Left renal pelvis (tissue), 4 donors: ENCODE data around the gene ESD. TPM values are rescaled to one million over a fixed set of nuclear protein-coding genes. Genes with fewer than 3 reads are reported as not detected.
A peak's percentile ranks its signal among the peaks of the same experiment; 100 is the strongest.
"Not testable (repeated sequence)": the region's sequence is repeated elsewhere in the genome, so short reads cannot be mapped to it uniquely, and the experiment has no call there.

ENCODE experiments used
- DNase-seq, 4 donors: peaks; one replicate each; pipeline ENCODE4 v3.0.0-alpha.2; 2013; ENCODE audit warnings: low read depth in 4 of 4, low spot score in 3 of 4
- polyA plus RNA-seq, 4 donors: library from polyadenylated mRNA; unstranded; fragments of 120-200 nt; gene quantifications; one replicate each; pipeline ENCODE4 v1.2.1, GENCODE V29; 2013; ENCODE audit not compliant: insufficient read length in 4 of 4

Gene ESD
- polyA plus RNA-seq, 4 donors: 193 to 273 (median 240) TPM

DNA sequence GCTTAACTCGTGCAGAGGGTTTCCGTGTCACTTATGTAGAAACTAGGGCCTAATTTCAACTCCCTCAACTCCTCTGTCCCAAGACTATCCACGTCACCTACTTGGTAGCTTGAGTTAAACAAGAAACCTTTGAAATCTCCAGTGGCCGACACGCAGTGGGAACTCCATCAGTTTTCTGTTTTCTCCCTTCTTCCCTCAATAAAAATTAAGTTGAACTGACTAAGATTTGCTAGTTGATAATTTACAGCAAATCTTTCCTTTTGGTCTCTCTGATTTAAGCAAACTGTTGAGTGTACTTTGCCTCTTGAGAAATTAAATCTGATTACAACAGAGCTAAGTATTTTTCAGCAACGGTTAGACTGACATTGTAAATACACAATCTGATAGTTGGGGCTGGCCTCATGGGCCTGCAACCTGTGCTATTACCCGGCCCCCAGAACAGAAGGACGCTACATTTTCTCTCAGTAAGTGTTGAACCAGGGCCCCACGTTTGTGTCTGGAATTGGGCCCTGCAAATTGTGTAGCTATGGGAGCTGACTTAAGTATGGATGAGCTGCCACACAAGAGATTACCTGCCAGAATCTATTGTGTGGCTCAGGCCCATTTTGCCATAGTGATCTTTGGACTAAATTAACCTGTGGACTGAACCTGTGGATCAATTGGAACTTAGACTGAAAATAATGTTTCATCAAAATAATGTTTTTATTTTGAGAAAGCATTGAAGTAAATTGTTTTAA is 708 bp upstream of the ESD start:
- DNase-seq: peak in 1 of 4 donors; percentile 11

DNA sequence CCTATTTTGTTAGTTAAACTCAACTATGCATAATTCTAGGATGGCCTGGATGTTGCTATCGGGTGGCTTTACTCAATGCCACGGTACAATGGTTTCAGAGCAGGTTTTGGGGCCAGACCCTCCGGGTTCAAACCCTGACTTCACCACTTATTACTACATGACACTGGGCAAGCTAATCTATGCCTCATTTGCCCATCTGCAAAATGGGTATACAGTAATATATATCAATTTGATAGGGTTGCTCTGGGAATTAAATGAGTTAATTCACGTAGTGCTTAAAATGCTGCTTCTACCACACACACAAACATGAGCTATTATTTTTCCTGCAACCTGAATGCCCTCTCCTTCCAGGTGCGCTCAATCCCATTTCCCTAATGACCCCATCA is 839 bp downstream of the ESD start:
- peak in 1 of 4 donors; percentile 5 for DNase-seq

DNA sequence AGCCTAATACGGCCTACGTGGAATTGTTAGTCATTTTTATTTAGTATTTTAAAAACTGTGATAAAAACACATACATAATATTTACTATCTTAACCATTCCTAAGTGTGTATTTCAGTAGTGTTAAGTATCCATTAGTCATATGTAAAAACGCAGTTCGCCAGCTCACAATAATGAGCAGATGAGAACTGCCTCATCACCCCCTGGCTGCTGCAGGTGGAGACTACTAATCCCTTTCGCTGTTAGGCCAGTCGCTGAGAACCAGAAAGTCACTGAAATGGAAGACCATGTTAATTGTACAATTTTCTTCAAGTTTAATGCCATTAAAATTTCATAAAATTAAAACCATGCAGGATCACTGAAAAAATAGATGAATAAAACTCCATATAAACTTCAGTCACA is 1.6 kb downstream of the ESD start:
- DNase-seq: no peak

DNA sequence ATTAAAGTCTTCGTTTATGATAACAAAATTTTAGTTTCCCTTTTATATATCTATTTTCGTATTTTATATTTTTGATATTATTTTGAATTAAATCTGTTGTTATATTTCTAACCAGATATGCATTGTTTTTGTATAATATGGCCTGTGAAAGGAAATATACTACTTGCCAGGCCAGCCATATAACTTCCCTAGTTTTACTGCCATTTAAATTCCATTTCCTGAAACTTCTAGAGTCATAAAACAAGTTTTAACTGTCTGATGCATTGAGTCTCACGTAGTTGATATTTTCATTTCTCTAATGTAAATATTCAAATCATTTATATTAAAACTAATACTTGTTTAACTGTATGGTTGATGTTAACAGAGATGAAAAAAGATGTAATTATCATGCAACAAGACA is 13.5 kb downstream of the ESD start:
- no peak for DNase-seq

DNA sequence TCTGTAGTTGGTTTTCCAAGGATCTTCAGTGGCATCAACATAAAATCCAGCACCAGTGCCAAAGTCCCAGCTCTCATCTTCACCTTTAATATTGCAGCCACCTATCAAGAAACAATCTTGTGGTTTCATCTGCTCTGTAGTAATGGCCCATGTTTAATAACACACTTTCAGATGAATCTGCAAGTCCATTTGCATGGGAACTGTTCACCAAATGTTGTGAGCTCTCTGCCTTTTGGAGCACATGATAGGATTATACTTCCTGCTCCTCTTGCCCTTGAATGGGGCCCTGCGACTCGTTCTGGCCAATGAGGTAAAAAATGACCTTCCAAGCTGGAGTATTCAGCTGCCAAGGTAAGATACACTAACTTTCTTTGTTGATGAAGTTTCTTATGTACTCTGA is 14.3 kb downstream of the ESD start:
- no peak for DNase-seq

DNA sequence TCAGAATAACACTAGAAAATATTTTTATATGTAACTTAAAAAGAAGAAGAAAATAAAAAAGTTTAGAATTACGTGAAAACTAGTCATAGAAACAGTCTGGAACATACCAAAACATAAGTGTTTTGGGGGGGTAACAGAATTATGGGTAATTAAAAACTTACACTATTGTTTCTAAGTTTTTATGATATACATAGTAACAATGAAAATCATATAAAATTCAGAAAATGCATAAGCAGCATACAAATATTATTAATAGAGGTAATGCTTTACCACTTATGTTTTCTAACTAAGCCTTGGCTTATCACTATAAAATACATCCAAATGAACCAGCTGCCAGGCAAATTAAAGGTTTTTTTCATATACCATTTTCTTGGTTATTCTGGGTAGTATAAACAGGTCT is 14.9 kb downstream of the ESD start:
- DNase-seq: no peak

DNA sequence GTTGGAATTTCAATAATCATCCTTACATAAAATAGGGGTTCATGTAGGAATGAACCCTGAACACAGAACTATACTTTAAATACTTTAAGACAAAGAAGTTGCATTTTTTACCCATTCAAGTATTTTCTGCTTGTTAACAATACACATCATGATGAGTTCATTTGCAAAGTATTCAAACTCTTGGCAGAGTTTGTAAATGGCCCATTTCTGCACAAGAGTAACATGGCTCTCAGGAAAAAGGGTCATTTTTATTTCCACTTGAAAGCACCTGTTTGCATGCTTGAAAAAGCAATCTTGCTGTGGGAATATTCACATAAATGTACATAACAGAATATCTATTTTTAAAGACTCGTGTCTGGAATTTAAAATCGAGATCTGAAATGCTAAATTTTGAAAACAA is 18.1 kb downstream of the ESD start:
- no peak for DNase-seq

DNA sequence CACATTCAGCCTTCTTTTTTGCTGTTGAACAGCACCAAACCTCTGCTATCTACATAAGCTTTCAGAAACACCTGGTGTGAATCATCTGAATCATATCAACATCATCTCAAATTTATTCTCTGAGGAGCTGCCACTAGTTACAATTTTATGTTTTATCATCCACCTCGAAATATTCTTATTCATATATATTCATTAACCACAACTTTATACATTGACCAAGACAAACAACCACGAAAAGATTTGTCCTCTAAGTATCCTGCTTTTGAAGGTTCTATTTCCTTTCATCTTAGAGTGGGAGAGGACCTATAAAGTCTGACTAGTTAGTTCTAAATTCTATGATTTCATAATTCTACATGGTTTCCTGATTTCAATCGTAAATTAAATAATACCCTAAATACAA is 18.9 kb downstream of the ESD start:
- no peak for DNase-seq

DNA sequence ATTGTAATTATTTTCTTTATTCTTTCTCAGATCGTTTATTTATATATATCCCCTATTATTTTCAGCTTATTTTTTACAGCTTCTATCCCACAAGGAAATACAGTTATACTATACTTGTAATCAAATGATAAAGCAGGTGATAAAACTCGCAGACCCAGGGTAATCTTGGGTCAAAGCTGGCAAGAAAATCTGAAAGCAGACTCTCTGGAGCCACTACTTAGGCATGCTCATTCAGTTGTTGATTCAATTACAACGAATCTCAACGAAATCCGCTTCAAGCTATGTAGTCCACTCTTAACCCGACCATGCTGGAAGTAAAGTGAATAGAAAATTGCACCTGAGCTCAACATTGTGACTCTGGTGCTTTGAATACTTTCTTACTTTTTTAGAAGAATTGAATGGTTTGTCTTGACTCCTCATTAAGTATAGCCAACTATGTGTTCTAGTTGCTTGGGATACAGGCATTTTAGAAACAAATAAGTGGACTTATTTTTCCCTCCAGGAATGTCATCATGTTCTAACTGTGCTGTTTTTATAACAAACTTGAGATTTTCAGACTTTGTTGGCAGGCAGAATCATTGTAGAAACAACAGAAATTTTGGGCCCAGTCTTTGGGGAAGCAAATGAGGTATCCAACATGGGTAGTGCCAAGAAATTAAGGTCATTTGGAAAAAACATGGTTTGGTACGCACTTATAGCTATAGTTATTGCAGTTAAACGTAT is 21.4 kb downstream of the ESD start:
- DNase-seq: no peak

DNA sequence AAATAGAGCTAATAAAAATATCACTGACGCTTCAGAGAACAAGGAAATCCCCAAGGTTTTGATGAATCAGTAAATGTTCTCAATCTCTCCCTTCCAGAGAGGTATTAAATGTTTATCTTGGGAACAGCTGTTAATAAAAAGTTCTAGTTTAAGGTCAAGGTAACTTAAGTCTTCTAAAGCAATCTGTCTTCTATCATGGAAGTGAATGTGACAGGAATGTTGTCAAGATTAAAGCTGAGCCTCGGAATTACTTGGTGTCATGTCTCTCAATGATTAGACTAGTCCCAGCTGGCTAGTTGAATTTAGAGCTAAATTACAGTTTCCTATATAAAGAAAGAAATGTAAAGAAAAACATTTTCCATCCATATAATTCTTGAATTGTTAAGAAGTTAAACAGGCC is 23.4 kb downstream of the ESD start:
- DNase-seq: no peak

DNA sequence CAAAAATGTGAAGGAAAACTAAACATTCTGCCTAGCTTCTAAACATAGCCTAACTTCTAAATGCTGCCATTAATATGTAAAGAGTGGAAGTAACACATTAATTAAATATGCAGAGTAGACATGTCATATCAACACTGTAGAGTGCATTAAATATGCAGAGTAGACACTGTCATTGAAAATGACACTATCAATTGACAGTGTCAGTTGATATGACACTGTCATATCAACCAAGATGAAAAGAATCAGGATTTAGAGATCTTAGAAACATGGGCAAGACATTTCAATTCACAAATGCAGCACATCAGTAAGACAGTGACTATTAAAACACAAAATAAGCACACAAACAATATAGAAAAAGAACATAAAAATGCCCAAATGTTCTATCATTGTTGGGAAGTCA is 25.3 kb downstream of the ESD start:
- no peak for DNase-seq

DNA sequence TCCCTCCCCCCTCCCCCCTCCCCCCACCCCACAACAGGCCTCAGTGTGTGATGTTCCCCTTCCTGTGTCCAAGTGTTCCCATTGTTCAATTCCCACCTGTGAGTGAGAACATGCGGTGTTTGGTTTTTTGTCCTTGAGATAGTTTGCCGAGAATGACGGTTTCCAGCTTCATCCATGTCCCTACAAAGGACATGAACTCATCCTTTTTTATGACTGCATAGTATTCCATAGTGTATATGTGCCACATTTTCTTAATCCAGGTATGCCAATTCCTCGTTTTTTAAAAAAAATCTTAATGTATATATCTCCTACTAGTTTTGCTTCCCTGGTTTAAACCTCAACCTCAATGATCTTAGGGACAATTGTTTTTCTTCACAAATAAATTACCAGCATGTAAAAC is 27.0 kb downstream of the ESD start:
- not testable (repeated sequence) for DNase-seq

DNA sequence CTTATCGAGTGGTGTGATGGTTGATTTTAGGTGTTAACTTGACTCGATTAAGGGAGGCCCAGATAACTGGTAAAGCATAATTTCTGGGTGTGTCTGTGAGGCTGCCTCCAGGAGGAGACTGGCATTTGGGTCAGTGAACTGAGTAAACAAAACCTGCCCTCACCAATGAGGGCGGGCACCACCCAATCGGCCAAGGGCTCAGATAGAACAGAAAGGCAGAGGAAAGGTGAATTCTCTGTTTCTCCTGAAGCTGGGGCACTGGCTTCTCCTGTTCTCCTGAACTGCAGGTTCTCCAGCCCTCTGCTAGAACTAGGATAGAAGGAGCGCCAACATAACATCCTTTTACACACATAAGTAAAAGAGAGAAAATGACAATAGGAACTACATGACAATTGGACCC is 35.1 kb downstream of the ESD start:
- no peak for DNase-seq

DNA sequence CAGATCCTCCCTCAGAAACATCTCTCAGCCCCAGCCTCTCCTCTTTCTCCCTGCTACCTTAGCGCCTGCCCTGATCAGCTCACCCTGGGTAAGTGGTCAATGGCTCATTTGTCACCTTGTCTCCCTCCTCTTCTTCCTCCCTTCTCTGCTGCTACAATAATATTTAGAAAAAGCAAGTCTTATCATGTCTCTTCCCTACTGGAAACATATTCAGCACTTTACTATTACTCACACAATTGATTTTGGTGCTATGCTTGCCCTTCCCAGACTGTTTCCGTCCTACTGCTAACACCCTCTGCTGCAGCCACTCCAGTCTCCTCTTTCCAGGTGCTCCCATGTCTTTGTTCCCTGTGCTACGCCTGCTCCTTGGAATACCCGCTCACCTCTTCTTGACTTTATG is 35.8 kb downstream of the ESD start:
- DNase-seq: no peak

DNA sequence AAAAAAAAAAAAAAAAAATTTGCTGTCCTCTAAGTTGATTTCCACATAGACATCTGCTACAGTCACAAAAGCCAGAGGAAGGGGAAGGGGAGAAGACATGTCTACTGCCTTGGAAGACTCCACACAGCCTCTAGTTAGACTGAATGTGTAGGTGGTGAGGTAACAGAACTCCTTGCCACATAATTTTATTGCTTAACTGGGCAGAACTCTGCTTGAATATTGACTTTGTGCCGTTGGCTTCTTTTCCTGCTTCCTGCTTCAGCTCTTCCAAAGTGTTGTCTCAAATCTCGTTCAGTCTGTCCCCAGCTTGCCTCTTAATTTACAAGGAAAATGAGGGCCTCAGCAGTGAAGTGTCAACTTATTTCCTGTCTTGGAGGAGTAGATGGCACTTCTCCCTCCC is 37.1 kb downstream of the ESD start:
- DNase-seq: no peak

DNA sequence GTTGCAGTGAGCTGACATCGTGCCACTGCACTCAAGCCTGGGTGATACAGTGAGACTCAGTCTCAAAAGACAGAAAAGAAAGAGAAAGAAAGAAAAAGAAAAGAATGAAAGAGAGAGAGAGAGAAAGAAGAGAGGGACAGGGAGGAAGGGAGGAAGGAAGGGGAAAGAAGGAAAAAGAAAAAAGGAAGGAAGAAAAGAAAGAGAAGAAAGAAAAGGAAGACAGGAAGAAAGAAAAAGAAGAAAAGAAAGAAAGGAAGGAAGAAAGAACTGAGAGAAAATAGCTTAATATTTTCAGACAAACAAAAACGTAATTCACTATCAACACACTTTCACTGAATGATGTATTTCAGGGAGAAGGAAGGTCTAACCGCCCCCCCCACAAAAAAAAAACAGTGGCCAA is 39.3 kb downstream of the ESD start:
- no peak for DNase-seq

DNA sequence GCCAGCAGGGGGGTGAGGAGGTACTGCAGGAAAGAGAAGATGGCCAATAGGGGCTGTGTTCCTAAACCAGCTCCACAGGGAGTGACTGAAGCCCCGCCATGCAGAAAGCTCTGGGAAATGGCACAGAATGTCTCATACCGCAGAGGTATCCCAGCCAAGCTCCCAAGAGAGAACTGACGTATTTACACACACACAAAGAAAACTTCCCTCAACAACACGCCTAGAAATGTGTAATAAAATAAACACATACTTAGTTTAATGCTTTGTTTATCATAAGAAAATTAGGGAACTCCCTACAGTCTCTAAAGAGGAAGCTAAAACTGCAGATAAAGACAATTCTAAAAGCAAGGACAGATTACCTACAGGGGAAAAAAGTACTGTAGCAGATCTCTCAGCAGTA is 40.0 kb downstream of the ESD start:
- DNase-seq: no peak

DNA sequence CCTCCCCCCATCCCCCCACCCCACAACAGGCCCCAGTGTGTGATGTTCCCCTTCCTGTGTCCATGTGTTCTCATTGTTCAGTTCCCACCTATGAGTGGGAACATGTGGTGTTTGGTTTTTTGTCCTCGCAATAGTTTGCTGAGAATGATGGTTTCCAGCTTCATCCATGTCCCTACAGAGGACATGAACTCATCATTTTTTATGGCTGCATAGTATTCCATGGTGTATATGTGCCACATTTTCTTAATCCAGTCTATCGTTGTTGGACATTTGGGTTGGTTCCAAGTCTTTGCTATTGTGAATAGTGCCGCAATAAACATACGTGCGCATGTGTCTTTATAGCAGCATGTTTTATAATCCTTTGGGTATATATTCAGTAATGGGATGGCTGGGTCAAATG is 41.5 kb downstream of the ESD start:
- DNase-seq: not testable (repeated sequence)

DNA sequence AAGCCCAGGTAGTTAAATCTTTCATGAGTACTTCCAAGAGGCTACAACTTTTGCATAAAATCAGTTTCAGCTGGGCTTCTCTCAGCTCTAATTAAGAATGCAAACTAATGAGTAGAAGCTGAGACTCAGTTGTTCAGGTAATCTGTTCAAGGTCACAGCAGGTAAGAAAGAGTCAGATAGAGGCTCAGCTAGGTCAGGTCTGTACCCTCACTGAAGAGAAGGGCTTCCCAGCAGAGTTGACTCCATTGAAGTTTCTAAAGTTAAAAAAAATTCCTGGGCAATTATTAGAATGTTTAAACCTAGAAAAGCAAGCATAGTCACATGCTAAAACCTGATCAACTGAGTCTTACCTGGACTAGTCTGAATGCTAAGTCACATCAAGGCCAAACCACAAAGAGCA is 42.1 kb downstream of the ESD start:
- no peak for DNase-seq

DNA sequence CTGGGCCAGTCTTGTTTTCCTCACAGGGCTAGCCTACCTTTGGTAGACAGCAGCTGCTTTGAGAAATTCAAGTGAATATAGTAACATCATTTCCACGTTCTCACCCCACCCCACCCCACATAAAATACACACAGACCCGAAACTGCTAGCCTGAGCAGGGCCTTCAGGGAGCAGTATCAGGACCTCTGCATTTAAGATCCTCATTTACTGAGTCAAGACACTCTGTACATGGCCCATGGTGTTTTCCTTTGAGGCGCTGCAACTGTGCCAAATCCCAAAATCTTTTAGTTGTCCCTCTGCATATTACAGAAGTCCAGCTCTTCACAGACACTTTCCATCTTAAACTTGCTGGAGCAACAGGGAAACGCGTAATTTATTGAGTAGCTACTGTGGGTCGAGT is 43.0 kb downstream of the ESD start:
- no peak for DNase-seq

DNA sequence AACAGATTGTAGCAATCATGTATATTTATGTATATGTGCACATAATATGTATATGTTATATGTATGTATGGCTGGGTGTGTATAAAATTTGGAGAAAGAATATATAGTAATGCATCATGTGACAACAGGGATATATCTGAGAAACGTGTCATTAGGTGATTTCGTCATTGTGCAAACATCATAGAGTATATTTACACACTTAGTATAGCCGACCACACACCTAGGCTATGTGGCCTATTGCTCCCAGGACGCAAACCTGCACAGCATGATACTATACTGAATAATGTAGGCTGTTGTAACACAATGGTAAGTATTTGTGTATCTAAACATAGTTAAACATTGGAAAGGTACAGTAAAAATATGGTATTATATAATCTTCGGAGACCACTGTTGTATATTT is 43.8 kb downstream of the ESD start:
- no peak for DNase-seq

DNA sequence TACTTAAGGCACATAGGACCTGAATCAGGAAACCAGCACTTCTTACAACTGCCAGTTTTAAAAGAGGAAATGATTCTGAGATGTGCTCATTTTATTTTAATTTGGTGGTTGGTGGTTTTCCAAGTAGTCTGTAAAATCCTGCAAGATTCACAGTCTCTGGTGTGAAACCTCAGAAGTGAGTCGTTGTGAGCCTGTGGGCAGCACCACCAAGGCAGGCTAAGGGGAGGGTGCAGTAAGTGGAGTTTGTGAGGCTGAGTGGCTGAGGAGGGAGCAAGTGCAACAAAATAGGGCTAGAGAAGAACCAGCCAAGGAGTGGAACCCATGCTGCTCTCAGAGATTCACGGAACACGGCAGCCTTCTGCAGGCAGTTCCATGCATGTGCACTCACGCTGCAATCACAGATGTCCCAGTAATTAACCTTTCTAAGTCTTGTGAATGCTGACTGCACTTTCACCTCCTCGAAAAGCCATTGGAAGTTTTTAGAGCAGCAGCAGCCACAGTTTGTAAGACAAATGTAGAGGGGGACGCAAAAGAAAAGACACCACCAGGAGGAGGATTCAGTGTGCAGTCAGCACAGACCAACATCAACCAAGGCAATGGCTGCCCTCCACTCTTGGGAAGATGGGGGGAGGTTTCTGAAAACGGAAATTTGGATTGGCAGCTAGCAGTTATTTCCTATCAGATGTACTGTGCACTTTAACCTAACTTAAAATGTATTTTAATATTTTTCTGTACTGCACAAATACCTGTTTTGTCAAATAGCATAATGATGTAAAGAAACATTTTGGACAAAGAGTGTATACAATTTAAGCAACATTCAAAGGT is 44.9 kb downstream of the ESD start:
- DNase-seq: no peak
